Fibroblast of skin of scalp (primary cell): ENCODE data around the gene SNX33.
A peak's percentile ranks its signal among the peaks of the same experiment; 100 is the strongest.
"Not testable (repeated sequence)": the region's sequence is repeated elsewhere in the genome, so short reads cannot be mapped to it uniquely, and the experiment has no call there.

Experiments
- DNase-seq: peaks from one replicate; pipeline ENCODE4 v3.0.0-alpha.2; 2013

Gene SNX33

GRCh38 chr15:75701071-75702003 is 53.6 kb downstream of the SNX33 start:
- not testable (repeated sequence) for DNase-seq

GRCh38 chr15:75702436-75702835 is 54.7 kb downstream of the SNX33 start:
- peak; percentile 44 for DNase-seq

DNA sequence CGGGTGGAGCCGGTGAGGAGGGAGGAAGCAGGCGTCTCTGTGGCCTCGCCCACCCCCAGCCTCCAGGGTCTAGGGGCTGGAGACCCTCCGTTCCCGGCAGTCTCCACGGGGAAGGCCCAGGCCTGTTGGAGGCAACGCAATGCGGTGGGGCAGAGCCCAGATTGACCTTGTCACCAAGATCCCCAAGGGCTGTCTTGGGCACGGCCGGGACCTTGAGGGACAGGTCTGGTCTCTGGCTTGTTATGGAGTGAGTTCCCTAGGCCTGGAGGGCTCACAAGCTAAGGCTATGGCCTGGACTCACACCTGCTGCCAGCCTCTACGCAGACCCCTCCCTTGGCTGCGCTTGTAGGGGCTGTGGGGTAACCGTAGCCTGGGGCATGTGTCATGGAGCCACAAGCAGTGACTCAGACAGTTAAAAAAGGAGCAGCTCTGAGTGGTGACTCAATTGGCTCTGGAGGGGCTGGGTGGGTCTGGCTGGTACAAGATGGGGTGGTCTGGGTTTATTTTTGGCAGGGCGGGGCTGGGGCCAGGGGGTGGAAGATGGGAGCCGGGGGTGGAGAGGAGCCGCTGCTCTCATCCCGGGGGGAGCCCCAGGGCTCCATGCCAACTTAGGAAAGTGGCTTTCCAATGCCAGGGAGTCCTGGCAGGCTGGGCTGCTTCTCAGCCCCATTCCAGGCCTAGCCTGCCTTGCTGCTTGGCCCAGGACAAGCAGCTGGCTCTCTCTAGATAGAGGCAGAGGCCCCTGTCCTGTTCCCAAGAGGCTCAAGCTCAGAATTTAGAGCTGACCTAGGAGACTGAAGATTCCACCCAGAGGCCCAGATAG is 55.9 kb downstream of the SNX33 start:
- DNase-seq = not testable (repeated sequence)

DNA sequence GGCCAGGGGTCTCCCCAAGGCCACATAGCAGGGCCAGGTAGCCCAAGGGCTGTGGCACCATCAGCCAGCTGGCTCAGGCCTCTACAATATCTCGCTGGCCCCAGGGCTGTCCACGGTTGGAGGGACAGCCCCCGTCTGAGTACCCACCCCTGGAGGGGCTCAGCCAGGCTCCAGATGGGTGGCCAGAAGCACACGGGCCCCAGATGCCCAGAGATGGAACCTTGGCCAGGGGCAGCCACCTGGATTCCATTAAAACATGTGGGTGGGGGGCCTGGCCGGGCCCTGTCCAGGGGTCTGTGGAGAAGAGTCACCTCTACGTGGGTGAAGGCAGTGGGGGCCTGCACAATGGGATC is 56.5 kb downstream of the SNX33 start:
- no peak for DNase-seq

GRCh38 chr15:75704618-75705017 is 56.9 kb downstream of the SNX33 start:
- no peak for DNase-seq

GRCh38 chr15:75705375-75705774 is 57.7 kb downstream of the SNX33 start:
- not testable (repeated sequence) for DNase-seq

DNA sequence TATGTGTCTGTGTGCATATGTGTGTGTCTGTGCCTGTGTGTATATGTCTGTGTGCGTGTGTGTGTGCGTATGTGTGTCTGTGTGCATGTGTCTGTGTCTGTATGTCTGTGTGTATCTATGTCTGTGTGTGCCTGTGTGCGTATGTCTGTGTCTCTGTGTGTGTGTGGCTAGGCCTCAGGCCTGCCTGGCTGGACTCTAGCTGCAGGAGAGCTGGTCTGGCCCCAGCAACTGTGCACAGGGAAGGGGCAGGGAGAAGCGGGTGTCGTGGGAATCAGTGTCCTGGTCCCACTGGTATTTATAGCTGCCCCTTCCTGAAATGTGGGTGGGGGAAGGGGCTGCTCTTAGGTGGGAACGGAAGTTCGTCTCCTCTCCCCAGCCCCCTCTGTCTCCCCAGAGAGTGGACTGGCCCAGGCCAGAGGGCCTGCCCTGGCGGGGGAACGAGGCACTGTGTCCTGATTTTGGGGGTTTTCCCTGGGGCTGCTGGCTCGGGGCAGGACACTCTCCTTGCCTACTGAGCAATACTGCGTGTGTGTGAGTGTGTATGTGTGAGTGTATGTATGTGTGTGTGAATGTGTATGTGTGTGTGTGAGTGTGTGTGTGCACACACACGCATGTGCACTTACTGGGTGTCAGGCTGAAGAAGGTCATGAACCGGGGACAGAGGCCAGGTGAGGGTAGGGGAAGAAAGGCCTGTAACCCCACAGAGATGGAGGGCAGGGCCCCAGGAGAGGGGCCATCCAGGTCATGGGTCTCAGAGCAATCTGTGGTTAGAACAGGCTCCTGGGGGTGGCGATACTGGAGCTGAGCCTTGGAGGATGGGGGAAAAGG is 58.4 kb downstream of the SNX33 start:
- no peak for DNase-seq

DNA sequence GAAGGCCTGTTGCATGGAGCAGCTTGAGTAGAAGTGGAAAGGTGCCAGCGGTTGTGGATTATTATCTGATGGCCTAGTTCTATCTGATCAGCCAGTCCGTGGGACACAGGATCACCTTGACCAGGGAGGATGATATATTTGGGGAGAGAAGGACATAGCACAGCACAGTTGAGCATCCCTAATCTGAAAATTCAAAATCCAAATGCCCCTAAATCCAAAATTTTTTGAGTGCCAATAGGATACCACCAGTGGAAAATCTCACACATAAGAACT is 58.9 kb downstream of the SNX33 start:
- DNase-seq = no peak

- DNase-seq = peak; percentile 47
Measured at GRCh38 chr15:75709458-75709857, 61.7 kb downstream of the SNX33 start.

GRCh38 chr15:75710874-75711273 is 63.2 kb downstream of the SNX33 start:
- DNase-seq = not testable (repeated sequence)

DNA sequence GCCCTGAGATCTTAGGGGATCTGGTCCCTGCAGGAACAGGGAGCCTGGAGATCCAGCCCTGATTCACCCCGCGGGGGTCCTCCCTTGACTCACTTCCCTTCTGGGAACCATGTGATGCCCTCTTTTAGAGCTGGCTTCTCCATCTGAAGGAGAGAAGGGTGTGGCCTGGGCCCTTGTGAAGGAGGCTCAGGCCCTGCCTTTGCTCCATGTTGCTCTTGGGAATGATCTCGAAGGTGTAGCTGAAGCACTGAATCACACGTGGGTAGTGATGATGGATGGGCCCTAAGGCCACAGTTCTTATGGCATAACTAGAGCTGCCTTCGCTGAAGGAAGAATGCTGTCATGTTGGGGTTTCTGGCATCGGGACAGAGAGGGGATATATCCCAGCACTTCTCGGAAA is 63.8 kb downstream of the SNX33 start:
- peak; percentile 43 for DNase-seq
